NCI-H1105 (cell line): ENCODE results near the gene WDHD1.
"Not testable (repeated sequence)": the region's sequence is repeated elsewhere in the genome, so short reads cannot be mapped to it uniquely, and the experiment has no call there.

ENCODE experiments used
- DNase-seq: peaks from one replicate; lab custom pipeline; 2025; lab: John Stamatoyannopoulos, UW

The WDHD1 gene

DNA sequence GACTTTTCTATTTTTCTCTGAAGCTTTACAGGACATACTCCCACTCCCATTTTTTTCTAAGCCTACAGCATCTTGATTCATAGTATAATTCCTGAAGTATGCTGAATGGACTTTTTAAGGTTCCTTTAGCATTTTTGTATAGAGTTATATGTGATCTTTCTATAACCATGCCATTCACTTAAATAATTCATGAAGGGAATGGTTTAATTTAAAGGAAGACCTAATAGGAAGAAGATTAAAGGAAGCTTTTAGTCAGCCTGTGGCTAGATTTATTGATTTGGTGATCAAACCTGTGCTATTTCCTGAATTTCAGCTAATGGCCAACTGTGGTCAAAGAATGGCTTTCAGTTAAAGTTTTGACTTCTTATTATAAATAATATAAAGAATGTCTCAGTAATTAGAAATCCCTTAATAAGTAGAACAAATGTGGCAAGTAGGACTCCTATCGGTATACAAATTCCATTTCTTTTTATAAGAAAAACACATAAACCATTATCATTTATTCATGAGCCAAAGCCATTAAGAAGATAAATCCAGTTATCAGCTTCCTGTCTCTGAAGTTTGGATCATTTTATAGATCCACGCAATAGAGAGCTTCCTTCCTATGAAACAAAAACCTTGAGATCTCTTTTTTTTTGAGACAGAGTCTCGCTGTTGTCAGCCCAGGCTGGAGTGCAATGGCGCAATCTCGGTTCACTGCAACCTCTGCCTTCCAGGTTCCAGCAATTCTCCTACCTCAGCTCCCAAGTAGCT, 20.6 kb upstream of the WDHD1 start:
- DNase-seq, result no peak

DNA sequence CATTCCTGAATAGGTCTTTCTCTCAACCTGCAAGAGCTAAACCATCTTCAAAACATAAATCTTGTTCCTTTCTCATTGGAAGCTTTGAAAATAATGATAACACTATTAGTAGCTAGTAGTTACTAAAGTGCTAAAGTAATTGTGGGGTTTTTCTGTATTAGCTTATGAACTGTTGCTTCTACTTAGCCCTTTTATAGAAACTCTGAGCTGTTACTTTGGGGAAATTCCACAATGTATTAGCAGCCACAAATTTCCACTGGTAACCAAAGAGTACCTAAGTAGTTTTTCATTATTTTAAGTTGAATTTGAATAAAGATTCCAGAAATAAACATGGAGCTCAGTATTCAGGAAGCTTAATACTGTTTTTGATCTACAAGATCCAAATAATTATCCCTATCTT, 18.2 kb upstream of the WDHD1 start:
- DNase-seq, result no peak

DNA sequence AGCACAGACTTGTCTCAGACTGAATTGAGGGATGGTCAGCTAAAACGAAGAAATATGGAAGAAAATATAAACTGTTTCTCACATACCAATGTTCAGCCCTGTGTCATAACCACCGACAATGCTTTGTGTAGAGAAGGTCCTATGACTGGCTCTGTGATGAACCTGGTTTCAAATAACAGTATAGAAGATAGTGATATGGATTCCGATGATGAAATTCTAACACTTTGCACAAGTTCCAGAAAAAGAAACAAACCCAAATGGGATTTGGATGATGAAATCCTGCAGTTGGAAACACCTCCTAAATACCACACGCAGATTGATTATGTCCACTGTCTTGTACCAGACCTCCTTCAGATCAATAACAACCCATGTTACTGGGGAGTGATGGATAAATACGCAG, 16.6 kb upstream of the WDHD1 start:
- no peak for DNase-seq

DNA sequence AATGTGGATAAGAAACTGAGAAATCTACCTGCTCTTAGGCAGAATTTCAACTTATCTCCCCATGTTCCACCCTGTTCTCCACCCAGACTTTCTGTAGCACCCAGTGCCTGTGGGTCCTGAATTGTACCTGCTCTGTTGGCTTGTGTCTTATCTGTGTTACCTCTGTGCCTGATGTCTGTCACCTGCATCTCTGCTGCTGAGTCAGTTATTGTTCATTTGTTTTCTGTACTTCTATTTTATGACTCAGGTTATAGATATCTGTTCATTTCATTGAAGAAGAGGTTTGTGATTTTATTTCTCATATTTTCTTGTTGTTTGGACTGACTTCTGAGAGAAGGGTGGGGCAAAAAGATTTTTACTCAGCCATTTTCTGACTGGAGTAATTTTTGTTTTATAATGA, 11.8 kb upstream of the WDHD1 start:
- no peak for DNase-seq

DNA sequence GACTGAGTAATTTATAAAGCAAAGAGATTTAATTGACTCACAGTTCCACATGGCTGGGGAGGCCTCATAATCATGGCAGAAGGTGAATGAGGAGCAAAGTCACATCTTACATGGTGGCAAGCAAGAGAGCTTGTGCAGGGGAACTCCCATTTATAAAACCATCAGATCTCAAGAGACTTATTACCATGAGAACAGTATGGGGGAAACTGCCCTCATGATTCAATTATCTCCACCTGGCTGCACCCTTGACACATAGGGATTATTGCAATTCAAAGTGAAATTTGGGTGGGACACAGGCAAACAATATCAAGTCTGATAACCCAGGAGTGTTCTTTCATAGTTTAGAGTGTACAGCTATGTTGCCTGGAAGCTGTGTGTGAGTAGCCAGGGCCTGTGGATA, 11.1 kb upstream of the WDHD1 start:
- not testable (repeated sequence) for DNase-seq

DNA sequence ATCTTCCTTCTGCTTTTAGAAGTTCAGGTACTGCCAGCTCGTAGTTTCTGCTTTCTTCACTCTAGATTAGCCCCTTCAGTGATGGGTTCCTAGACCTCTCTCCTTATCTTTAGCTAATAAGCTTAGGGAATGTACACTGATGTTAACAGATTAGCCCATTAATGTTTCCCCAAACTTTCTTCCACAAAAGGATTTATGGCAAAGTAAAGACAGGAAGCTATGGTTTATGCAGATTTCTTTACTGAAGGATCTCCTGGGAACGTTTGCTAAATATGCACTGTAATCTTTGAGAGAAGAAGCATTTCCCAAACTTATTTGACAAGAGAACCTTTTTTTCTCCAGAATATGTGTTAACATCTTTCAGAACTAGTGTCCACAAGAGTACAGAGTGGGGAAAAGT, 4.3 kb upstream of the WDHD1 start:
- DNase-seq, result no peak

DNA sequence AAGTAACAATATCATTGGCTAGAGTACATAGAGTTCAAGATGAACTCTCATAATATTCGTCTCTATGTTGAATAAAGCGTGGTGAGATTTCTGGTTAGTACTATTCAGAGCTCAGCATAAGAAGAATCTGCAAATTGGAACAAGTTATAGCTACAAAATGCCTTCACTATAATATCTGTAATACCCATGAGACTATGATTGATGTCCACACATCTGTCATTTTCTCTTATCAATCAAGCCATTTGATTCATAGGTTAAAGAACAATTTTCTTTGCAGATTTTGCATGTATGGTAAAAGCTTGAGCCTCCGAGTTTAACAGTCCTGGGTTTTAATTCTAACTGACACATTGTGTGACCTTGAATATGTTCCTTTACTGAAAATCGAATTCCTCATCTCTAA, 1.6 kb upstream of the WDHD1 start:
- no peak for DNase-seq

DNA sequence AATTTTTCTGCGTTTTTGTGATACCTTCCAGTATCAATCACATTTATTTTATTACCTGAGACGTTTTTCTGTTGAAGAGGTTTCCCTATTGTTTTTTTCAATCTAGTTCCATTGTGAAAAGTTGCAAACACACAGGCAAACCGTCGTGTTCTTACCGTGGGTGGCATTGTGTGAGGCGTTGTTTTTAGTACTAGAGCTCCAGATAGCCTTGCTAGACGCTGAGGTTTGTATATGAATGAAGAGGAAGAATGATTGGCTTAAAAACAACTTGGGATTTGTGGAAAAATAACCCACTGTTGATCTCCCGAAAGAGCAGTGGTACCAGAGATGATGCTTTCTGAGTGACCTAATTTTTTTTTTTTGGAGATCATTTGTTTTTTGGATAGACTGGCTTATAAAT, 1.2 kb upstream of the WDHD1 start:
- no peak for DNase-seq

DNA sequence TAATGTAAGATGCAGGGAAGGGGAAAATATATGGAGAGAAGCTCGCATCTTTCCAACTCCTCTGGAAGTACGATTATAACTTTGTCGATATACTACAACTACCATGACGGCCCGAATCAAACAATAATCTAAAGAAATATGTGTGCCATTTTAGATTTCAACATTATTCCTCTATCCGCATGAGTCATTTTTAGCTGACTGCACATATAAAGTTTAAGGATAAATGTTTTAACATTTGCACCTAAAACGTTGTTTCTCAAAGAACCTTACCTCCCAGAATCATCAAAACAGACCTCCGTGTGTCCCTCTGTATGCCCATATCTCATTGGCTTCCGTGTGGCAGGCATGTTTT, 482 bp downstream of the WDHD1 start:
- DNase-seq, result no peak

DNA sequence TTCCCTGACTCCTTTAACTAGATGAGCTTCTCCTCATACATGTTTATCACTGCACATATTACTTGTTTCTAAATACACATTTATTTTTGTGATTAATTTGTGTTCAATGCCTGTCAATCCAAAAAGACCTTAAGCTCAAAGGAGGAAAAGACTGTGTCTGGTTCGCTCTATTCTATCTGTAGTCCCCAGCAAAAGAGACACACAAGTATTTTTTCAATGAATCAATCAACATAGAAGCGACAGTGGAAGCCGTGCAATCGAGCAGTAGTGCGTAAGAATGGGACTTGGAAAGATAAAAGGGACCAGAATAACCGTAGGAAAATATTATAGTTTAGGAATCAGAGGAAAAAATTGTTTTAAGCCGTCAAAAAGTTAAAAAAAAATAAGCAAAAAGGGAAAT, 951 bp downstream of the WDHD1 start:
- no peak for DNase-seq

DNA sequence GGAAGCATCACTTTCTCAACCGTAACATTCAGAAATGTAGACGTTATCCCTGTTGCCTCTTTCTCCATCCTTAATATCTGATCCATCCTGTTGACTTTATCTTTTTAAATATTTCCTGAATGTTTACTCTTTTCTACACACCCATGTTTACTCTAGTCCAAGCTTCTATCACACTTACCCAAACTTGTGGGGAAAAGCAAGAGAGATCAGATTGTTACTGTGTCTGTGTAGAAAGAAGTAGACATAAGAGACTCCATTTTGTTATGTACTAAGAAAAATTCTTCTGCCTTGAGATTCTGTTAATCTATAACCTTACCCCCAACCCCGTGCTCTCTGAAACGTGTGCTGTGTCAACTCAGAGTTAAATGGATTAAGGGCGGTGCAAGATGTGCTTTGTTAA, 2.5 kb downstream of the WDHD1 start:
- not testable (repeated sequence) for DNase-seq

DNA sequence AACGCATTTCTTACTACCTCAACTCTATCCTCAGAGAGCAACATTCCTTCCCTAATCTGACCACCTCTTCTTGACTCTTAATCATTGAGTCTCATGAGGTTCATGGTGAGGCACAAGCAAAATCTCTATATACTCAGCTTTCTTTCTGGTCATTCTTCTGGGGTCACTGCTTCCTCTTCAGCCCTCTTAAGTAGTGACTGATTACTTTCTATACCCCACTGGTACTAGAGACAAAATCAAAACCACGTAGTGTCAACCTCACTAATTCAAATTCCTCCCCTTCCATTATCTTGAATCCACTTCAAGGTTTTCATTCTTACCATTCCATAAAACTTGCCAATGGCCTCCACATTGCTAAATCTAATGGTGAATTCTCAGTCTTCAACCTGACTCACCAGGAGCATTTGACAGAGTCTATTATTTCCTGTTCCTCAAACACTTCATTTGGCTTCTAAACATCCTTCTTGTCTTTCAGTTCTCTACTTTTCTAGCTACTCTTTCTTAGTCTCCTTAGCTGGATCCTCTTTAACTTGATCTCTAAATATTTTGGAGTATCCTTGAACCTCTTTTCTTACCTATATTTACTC, 6.8 kb downstream of the WDHD1 start:
- DNase-seq, result no peak

DNA sequence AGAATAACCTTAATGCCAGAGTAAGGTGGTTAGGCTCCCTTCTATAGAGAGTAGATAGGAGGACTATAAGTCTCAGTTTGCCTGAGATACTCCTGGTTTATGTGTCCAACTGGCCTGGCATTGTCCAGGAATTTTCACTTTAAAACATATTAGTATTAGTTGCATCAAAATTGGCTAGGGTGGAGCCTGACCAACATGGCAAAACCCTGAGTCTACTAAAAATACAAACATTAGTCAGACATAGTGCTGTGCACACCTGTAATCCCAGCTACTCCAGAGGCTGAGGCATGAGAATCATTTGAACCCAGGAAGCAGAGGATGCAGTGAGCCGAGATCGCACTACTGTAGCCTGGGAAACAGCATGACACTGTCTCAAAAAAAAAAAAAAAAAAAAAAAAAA, 11.9 kb downstream of the WDHD1 start:
- DNase-seq, result no peak

DNA sequence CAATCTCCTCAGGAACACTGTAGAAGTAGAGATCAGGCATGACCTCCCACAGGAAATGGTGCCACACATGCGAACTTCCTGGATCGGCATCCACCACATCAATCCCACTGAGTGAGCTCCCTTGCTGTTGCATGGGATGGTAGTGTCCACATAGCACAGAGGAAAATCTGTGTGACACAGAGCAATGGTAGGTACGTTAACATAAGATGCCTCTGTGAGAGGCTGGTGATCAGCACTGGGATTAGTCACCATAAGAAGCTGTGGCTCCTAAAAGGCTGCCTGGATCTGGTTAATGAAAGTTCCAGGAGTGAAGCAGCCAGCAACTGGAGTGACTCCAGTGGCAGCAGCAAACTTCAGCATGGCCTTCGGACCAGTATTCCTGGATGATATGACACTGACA, 21.8 kb downstream of the WDHD1 start:
- no peak for DNase-seq

DNA sequence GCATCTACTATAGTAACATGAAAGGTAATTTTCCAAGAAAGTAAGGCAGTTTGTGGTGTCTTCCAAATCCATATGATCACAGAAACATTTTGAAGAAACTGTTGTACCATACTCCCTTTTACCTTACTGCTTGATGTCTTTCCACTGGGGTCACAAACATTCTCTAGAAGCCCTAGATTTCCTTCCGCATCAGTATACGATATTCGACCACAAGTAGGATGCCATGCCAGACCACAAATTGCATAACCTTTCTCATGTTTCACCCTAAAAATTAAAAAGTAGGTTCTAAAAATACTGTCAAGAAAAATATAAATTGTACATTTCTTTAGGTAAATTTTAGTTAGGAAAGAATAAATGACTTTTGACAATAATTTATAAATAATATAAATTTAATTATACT, 26.5 kb downstream of the WDHD1 start:
- DNase-seq, result no peak

DNA sequence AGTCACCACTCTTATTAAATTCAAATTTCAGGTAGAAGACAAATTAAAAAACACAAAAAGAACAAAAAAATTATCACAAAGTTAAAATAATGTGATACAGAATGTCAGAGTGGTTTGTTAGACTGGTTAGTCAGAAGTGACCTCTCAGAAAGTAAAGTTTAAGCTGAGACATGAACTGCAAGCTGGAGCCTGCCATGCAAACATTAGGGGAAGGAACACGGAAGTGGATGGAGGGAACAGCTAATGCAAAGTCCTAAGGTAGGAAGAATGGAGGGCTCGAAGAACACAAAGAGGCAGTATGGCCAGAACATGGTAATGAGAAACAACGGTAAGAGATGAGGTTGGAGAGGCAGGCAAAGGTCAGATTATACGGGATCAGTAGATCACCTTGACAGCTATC, 41.7 kb downstream of the WDHD1 start:
- DNase-seq, result no peak

DNA sequence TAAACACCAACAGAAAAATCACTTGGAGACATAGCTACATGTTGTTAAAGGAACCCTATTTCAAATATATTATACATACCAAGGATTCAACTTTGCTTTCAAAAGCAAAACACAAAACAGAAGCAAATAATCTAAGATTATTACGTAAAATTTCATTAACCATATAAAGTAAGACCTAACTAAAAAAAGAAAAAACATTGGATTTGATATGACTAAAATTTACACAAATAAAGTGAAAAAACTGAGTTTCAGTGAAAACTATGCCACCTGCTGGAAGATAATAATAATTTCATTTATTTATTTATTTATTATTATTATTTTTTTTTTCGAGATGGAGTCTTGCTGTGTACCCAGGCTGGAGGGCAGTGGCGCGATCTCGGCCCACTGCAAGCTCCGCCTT, 45.2 kb downstream of the WDHD1 start:
- no peak for DNase-seq

DNA sequence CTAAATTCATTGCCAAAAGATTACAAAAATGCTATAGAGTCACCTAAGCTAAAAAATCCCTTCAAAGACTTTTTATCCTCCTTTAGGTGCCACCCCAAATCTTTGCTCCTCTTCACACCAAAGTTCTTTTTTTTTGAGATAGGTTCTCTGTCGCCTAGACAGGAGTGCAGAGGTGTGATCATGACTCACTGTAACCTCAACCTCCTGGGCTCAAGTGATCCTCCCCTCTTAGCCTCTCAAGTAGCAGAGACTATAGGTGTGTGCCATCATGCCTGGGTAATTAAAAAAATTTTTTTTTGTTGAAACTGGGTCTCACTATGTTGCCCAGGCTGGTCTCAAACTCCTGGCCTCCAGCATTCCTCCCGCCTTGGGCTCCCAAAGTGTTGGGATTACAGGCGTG, 47.9 kb downstream of the WDHD1 start:
- no peak for DNase-seq

DNA sequence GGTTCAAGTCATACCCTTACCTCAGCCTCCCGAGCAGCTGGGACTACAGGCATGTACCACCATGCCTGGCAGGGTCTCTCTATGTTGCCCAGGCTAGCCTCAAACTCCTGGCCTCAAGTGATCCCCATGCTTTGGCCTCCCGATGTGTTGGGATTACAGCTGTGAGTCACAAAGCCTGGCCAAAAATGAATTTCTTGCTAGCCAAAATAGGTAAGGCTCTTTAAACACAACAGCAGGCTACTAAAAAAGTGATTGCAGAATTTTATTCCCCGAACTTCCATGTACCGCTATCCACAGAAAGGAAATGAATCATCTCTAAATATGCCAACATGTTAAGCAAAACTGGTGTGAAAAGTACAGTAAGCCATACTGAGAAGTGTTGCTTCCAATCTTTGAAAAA, 50.6 kb downstream of the WDHD1 start:
- no peak for DNase-seq

DNA sequence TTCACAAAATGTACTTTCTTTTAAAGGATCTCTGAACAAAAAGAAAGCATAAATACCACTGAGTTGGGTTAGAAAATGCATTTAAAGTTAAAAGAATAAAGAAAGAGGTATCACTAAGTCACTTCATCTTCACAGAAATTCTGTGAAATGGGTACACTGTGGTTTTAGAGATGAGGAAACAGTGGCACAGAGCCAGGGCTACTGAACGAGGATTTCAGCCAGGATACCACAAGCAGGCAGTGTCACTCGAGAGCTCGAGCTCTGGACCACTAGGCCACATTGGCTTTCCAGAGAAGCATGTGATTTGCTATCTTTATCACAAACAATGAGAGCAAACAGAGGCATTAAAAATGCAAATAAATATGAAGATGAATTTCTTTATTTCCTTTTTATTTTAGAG, 51.0 kb downstream of the WDHD1 start:
- DNase-seq, result no peak

DNA sequence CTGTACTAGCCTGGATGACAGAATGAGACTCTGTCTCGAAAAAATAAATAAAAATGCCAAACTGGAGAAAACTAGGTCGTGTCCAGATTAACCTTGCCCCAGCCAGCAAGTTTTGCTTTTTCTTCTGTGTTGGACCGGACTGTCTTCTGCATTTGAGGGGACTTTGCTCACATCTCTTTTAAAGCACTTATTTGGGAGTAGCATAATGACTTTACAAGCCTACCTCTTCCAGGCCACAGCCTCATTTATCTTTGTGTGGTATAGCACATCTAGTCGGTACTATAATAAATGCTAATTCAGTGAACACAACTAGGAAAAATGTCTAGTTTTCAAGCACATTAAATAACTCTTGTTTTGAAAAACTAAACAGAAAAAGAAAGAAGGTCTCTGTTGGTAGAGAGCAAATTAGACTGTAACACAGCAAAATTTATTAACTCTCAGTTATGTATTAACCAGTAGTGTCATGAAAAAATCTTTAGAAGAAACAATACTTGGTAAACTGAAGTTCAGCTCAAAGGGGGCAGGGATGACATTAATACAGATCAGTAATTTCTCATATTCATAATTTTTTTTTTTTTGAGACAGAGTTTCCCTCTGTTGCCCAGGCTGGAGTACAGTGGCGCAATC, 52.0 kb downstream of the WDHD1 start:
- no peak for DNase-seq

DNA sequence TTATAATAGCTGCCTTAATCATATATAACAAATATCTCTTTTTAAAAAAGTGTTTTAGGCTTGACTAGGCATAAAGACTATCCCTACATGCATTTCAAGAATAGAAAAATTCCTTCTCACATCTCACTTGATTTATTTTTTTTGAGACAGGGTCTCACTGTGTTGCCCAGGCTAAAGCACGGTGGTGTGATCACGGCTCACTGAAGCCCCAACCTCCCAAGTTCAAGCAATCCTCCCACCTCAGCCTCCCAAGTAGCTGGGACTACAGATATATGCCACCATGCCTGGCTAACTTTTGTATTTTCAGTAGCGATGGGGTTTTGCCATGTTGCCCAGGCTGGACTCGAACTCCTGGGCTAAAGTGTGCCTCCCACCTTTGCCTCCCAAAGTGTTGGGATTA, 59.4 kb downstream of the WDHD1 start:
- DNase-seq, result no peak

DNA sequence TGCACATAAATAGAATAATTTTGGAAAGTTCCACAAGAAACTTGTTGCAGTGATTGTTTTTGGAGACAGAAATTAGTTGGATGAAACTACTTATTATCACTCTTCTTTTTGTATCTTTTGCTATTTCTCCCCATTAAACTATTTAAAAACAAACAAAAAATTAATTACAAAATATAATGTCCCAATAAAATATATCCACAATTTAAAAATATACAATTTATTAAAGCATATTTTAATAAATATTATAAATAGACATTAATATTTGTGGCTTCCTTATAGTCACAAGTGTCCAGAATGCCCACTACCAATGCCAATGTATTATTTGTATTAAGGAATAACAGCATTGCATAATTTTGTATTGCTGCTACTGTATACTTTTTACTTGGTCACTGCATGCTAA, 71.8 kb downstream of the WDHD1 start:
- no peak for DNase-seq

DNA sequence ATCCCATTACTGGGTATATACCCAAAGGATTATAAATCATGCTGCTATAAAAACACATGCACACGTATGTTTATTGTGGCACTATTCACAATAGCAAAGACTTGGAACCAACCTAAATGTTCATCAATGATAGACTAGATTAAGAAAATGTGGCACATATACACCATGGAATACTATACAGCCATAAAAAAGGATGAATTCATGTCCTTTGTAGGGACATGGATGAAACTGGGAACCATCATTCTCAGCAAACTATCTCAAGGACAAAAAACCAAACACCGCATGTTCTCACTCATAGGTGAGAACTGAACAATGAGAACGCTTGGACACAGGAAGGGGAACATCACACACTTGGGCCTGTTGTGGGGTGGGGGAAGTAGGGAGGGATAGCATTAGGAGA, 73.3 kb downstream of the WDHD1 start:
- DNase-seq, result not testable (repeated sequence)
